ENCODE data around the gene MGARP.
"Not testable (repeated sequence)": the region's sequence is repeated elsewhere in the genome, so short reads cannot be mapped to it uniquely, and the experiment has no call there.

MGARP gene

GRCh38 chr4:139278485-139278884 lies 1.5 kb downstream of the MGARP start:
- H3K36me3 Mint-ChIP-seq, result peaks cover 0 to 1% of the 10 kb centered on the region in 2 donors
- DNase-seq, result no peak
- peak overlapping the region; percentile 84 to 93 for H3K4me3 Mint-ChIP-seq
- no peaks in the 10 kb centered on the region for H3K9me3 Mint-ChIP-seq
- peaks cover 14 to 21% of the 10 kb centered on the region in 2 donors for H3K4me1 Mint-ChIP-seq
- no peak overlapping the region for H3K27ac Mint-ChIP-seq
- H3K27me3 Mint-ChIP-seq, result peaks cover 27 to 30% of the 10 kb centered on the region in 2 donors
- ATAC-seq (replicated peaks), result no peak

GRCh38 chr4:139275281-139275735 lies 4.7 kb downstream of the MGARP start:
- Mint-ChIP-seq H3K36me3 (peaks cover 0 to 1% of the 10 kb centered on the region in 2 donors), H3K9me3 (no peaks in the 10 kb centered on the region), H3K4me1 (peaks cover 14 to 20% of the 10 kb centered on the region in 2 donors), H3K27ac (no peak overlapping the region), H3K27me3 (peaks cover 23% of the 10 kb centered on the region in 2 donors), H3K4me3 (no peak overlapping the region)
- ATAC-seq (replicated peaks) (no peak), DNase-seq (no peak)

GRCh38 chr4:139274790-139275189 lies 5.2 kb downstream of the MGARP start:
- ATAC-seq (replicated peaks) (no peak), DNase-seq (no peak)
- H3K9me3 Mint-ChIP-seq, result no peaks in the 10 kb centered on the region
- H3K4me1 Mint-ChIP-seq, result peaks cover 9 to 14% of the 10 kb centered on the region in 2 donors
- peaks cover 18% of the 10 kb centered on the region in 2 donors for H3K27me3 Mint-ChIP-seq
- no peak overlapping the region for H3K27ac Mint-ChIP-seq
- H3K36me3 Mint-ChIP-seq, result no peaks in the 10 kb centered on the region
- H3K4me3 Mint-ChIP-seq, result no peak overlapping the region

- Mint-ChIP-seq H3K36me3 (no peaks in the 10 kb centered on the region), H3K4me1 (peaks cover 2 to 5% of the 10 kb centered on the region in 2 donors), H3K27ac (no peak overlapping the region), H3K27me3 (peaks cover 9% of the 10 kb centered on the region in 2 donors), H3K4me3 (no peak overlapping the region), H3K9me3 (no peaks in the 10 kb centered on the region)
- ATAC-seq (replicated peaks) (no peak), DNase-seq (no peak)
These were observed 6.2 kb downstream of the MGARP start for GRCh38 chr4:139273835-139274234.

GRCh38 chr4:139267301-139267700 lies 12.7 kb downstream of the MGARP start:
- H3K4me3 Mint-ChIP-seq, result no peak overlapping the region
- no peaks in the 10 kb centered on the region for H3K9me3 Mint-ChIP-seq
- DNase-seq, result no peak
- no peaks in the 10 kb centered on the region for H3K27me3 Mint-ChIP-seq
- peaks cover 15 to 16% of the 10 kb centered on the region in 2 donors for H3K4me1 Mint-ChIP-seq
- H3K36me3 Mint-ChIP-seq, result no peaks in the 10 kb centered on the region
- no peak for ATAC-seq (replicated peaks)
- H3K27ac Mint-ChIP-seq, result no peak overlapping the region

GRCh38 chr4:139266583-139267257 lies 13.3 kb downstream of the MGARP start:
- H3K9me3 Mint-ChIP-seq, result no peaks in the 10 kb centered on the region
- no peaks in the 10 kb centered on the region for H3K27me3 Mint-ChIP-seq
- peak; percentile 90 for DNase-seq
- no peaks in the 10 kb centered on the region for H3K36me3 Mint-ChIP-seq
- peak overlapping the region; percentile 80 for H3K27ac Mint-ChIP-seq
- ATAC-seq (replicated peaks), result peak; percentile 96 to 97
- peaks cover 15 to 16% of the 10 kb centered on the region in 2 donors for H3K4me1 Mint-ChIP-seq
- peak overlapping the region; percentile 73 to 79 for H3K4me3 Mint-ChIP-seq

- no peaks in the 10 kb centered on the region for H3K36me3 Mint-ChIP-seq
- no peak for DNase-seq
- no peaks in the 10 kb centered on the region for H3K9me3 Mint-ChIP-seq
- H3K27ac Mint-ChIP-seq, result no peak overlapping the region
- peaks cover 15 to 16% of the 10 kb centered on the region in 2 donors for H3K4me1 Mint-ChIP-seq
- no peaks in the 10 kb centered on the region for H3K27me3 Mint-ChIP-seq
- no peak for ATAC-seq (replicated peaks)
- peak overlapping the region in 1 of 2 donors; percentile 79 for H3K4me3 Mint-ChIP-seq
These were observed 13.8 kb downstream of the MGARP start for GRCh38 chr4:139266208-139266582.

- H3K4me1 Mint-ChIP-seq, result peaks cover 15 to 16% of the 10 kb centered on the region in 2 donors
- no peaks in the 10 kb centered on the region for H3K36me3 Mint-ChIP-seq
- no peak overlapping the region for H3K27ac Mint-ChIP-seq
- ATAC-seq (replicated peaks), result no peak
- no peaks in the 10 kb centered on the region for H3K9me3 Mint-ChIP-seq
- H3K27me3 Mint-ChIP-seq, result no peaks in the 10 kb centered on the region
- H3K4me3 Mint-ChIP-seq, result no peak overlapping the region
- no peak for DNase-seq
These were observed 14.4 kb downstream of the MGARP start for GRCh38 chr4:139265654-139266053.

GRCh38 chr4:139256349-139256748 lies 23.7 kb downstream of the MGARP start:
- peaks cover 0 to 3% of the 10 kb centered on the region in 2 donors for H3K27me3 Mint-ChIP-seq
- peaks cover 6 to 7% of the 10 kb centered on the region in 2 donors for H3K4me1 Mint-ChIP-seq
- H3K9me3 Mint-ChIP-seq, result no peaks in the 10 kb centered on the region
- H3K27ac Mint-ChIP-seq, result no peak overlapping the region
- H3K4me3 Mint-ChIP-seq, result no peak overlapping the region
- H3K36me3 Mint-ChIP-seq, result no peaks in the 10 kb centered on the region
- DNase-seq (no peak), ATAC-seq (replicated peaks) (no peak)

- H3K36me3 Mint-ChIP-seq; H3K9me3 Mint-ChIP-seq; H3K27ac Mint-ChIP-seq; DNase-seq; H3K27me3 Mint-ChIP-seq; H3K4me3 Mint-ChIP-seq; ATAC-seq (replicated peaks); H3K4me1 Mint-ChIP-seq: not testable (repeated sequence)
These were observed 24.4 kb downstream of the MGARP start for GRCh38 chr4:139255581-139255980.

GRCh38 chr4:139253713-139254112 lies 26.3 kb downstream of the MGARP start:
- Mint-ChIP-seq H3K36me3 (no peaks in the 10 kb centered on the region), H3K27me3 (no peaks in the 10 kb centered on the region), H3K27ac (no peak overlapping the region), H3K4me3 (no peak overlapping the region), H3K4me1 (peaks cover 6 to 7% of the 10 kb centered on the region in 2 donors), H3K9me3 (no peaks in the 10 kb centered on the region)
- DNase-seq (no peak), ATAC-seq (replicated peaks) (no peak)

GRCh38 chr4:139253046-139253445 lies 27.0 kb downstream of the MGARP start:
- H3K27me3 Mint-ChIP-seq, result no peaks in the 10 kb centered on the region
- no peak overlapping the region for H3K27ac Mint-ChIP-seq
- no peaks in the 10 kb centered on the region for H3K9me3 Mint-ChIP-seq
- peak; percentile 58 to 66 for ATAC-seq (replicated peaks)
- H3K4me1 Mint-ChIP-seq, result peaks cover 6 to 7% of the 10 kb centered on the region in 2 donors
- H3K36me3 Mint-ChIP-seq, result no peaks in the 10 kb centered on the region
- no peak for DNase-seq
- H3K4me3 Mint-ChIP-seq, result no peak overlapping the region

- H3K4me1 Mint-ChIP-seq, result peaks cover 0 to 2% of the 10 kb centered on the region in 2 donors
- no peak overlapping the region for H3K27ac Mint-ChIP-seq
- no peaks in the 10 kb centered on the region for H3K27me3 Mint-ChIP-seq
- ATAC-seq (replicated peaks), result no peak
- no peak overlapping the region for H3K4me3 Mint-ChIP-seq
- H3K9me3 Mint-ChIP-seq, result no peaks in the 10 kb centered on the region
- H3K36me3 Mint-ChIP-seq, result no peaks in the 10 kb centered on the region
- no peak for DNase-seq
These were observed 32.3 kb downstream of the MGARP start for GRCh38 chr4:139247700-139248238.

- ATAC-seq (replicated peaks), result no peak
- H3K27me3 Mint-ChIP-seq, result no peaks in the 10 kb centered on the region
- H3K36me3 Mint-ChIP-seq, result no peaks in the 10 kb centered on the region
- no peaks in the 10 kb centered on the region for H3K4me1 Mint-ChIP-seq
- no peak for DNase-seq
- H3K27ac Mint-ChIP-seq, result no peak overlapping the region
- no peaks in the 10 kb centered on the region for H3K9me3 Mint-ChIP-seq
- no peak overlapping the region for H3K4me3 Mint-ChIP-seq
These were observed 32.8 kb downstream of the MGARP start for GRCh38 chr4:139247241-139247640.

- Mint-ChIP-seq H3K4me1 (no peaks in the 10 kb centered on the region), H3K4me3 (no peak overlapping the region), H3K9me3 (no peaks in the 10 kb centered on the region), H3K27me3 (no peaks in the 10 kb centered on the region), H3K36me3 (no peaks in the 10 kb centered on the region), H3K27ac (no peak overlapping the region)
- no peak for ATAC-seq (replicated peaks)
- no peak for DNase-seq
These were observed 33.9 kb downstream of the MGARP start for GRCh38 chr4:139246166-139246565.
